HUDEP-2 (cell line): ENCODE measurements around the gene ELP1.

Source experiments
- DNase-seq, 76 experiments: peaks; one replicate each; lab custom pipeline; 2025; ENCODE audit not compliant: unreplicated experiment in 76 of 76; lab: John Stamatoyannopoulos, UW

The ELP1 gene

GRCh38 chr9:108830272-108830671 is 103.7 kb downstream of the ELP1 start:
- DNase-seq, result no peak

GRCh38 chr9:108823829-108824228 is 110.1 kb downstream of the ELP1 start:
- no peak for DNase-seq
